SU-DHL-6 (cell line): ENCODE measurements around the gene ENOX1.

Source experiments
- H2AFZ ChIP-seq: fragments of 200-600 bp; sonication (generic); 2 replicates; pipeline ENCODE4 v1.6.1; 2014; ENCODE audit warnings: low read depth, mild to moderate bottlenecking, moderate library complexity, mixed read lengths, antibody characterized with exemption, low read length; ENCODE audit not compliant: severe bottlenecking
- H3F3A ChIP-seq: fragments of 200-600 bp; shearing (Covaris generic); 2 replicates; pipeline ENCODE4 v1.6.0; 2016; ENCODE audit warnings: antibody characterized with exemption, mild to moderate bottlenecking; ENCODE audit not compliant: insufficient read depth
- H3K27ac ChIP-seq: fragments of 200-600 bp; sonication (generic); 2 replicates; pipeline ENCODE4 v1.5.1; 2016; ENCODE audit warnings: low read depth, mild to moderate bottlenecking, low read length, moderate library complexity, mixed read lengths
- H3K27me3 ChIP-seq: fragments of 200-600 bp; sonication (generic), shearing (Covaris generic); 2 replicates; pipeline ENCODE4 v1.6.0; 2014; ENCODE audit warnings: mild to moderate bottlenecking, low read length
- H3K36me3 ChIP-seq: fragments of 200-600 bp; sonication (generic); 2 replicates; pipeline ENCODE4 v1.6.1; 2014; ENCODE audit warnings: mild to moderate bottlenecking, low read length, mixed read lengths
- H3K4me2 ChIP-seq: fragments of 300-600, 200-600 bp; shearing (Covaris generic), sonication (generic); 2 replicates; pipeline ENCODE4 v1.6.0; 2014; ENCODE audit warnings: low read length, low read depth, mild to moderate bottlenecking; ENCODE audit not compliant: poor library complexity, severe bottlenecking
- H3K4me3 ChIP-seq: fragments of 200-600 bp; sonication (generic); 2 replicates; pipeline ENCODE4 v1.5.1; 2014; ENCODE audit warnings: antibody characterized with exemption, low read length, mild to moderate bottlenecking, mixed read lengths; ENCODE audit not compliant: insufficient read depth, poor library complexity, severe bottlenecking
- H3K79me2 ChIP-seq: fragments of 200-600 bp; sonication (generic); 2 replicates; pipeline ENCODE4 v1.6.1; 2014; ENCODE audit warnings: mild to moderate bottlenecking, low read length, moderate library complexity; ENCODE audit not compliant: insufficient read depth
- H3K9ac ChIP-seq: fragments of 200-600 bp; sonication (generic); 2 replicates; pipeline ENCODE4 v1.7.0; 2014; ENCODE audit warnings: mild to moderate bottlenecking, low read length
- H3K9me2 ChIP-seq: fragments of 200-600 bp; sonication (generic); replicated peaks from 2 replicates; pipeline ENCODE4 v1.6.1; 2014; ENCODE audit warnings: low read length; ENCODE audit not compliant: insufficient read depth
- H3K9me3 ChIP-seq: fragments of 200-600 bp; sonication (generic); 2 replicates; pipeline ENCODE4 v1.6.1; 2014; ENCODE audit warnings: low read length, mixed read lengths; ENCODE audit not compliant: insufficient read depth
- H4K20me1 ChIP-seq: fragments of 200-600 bp; sonication (generic); 2 replicates; pipeline ENCODE4 v1.6.1; 2014; ENCODE audit warnings: low read depth, mild to moderate bottlenecking, antibody characterized with exemption, low read length, moderate library complexity, mixed read lengths
- CTCF ChIP-seq: fragments of 200-600 bp; sonication (generic); IDR thresholded peaks from one replicate; pipeline ENCODE4 v1.5.1; 2017; ENCODE audit warnings: antibody characterized with exemption, mild to moderate bottlenecking, low read length, moderate library complexity; ENCODE audit not compliant: insufficient read depth, poor library complexity, severe bottlenecking
- EZH2phosphoT487 ChIP-seq: fragments of 200-600 bp; sonication (generic), shearing (Covaris generic); conservative IDR thresholded peaks from 2 replicates; pipeline ENCODE4 v1.6.1; 2018; ENCODE audit warnings: mild to moderate bottlenecking, antibody characterized with exemption, low read length, moderate library complexity, mixed read lengths

Gene ENOX1

GRCh38 chr13:43414111-43414510 is 372.7 kb downstream of the ENOX1 start:
- Histone ChIP-seq H2AFZ (no peak overlapping the region), H4K20me1 (no peaks in the 10 kb centered on the region), H3K36me3 (no peaks in the 10 kb centered on the region), H3K27ac (no peak overlapping the region), H3K9ac (no peak overlapping the region), H3K9me2 (no peaks in the 10 kb centered on the region), H3K27me3 (no peaks in the 10 kb centered on the region), H3K4me3 (no peak overlapping the region), H3K4me2 (no peak overlapping the region), H3K9me3 (no peaks in the 10 kb centered on the region), H3K79me2 (no peaks in the 10 kb centered on the region), H3F3A (no peaks in the 10 kb centered on the region)
- TF ChIP-seq EZH2phosphoT487 (no peak), CTCF (no peak)

GRCh38 chr13:43411741-43412140 is 375.0 kb downstream of the ENOX1 start:
- Histone ChIP-seq H3K79me2 (no peaks in the 10 kb centered on the region), H3K9me3 (no peaks in the 10 kb centered on the region), H3K27me3 (no peaks in the 10 kb centered on the region), H3K9ac (no peak overlapping the region), H3K27ac (no peak overlapping the region), H3K36me3 (no peaks in the 10 kb centered on the region), H2AFZ (no peak overlapping the region), H3K9me2 (no peaks in the 10 kb centered on the region), H3K4me2 (no peak overlapping the region), H4K20me1 (no peaks in the 10 kb centered on the region), H3K4me3 (no peak overlapping the region), H3F3A (no peaks in the 10 kb centered on the region)
- TF ChIP-seq CTCF = no peak
- TF ChIP-seq EZH2phosphoT487 = no peak

- H2AFZ ChIP-seq = no peak overlapping the region
- H4K20me1 ChIP-seq = no peaks in the 10 kb centered on the region
- H3K9ac ChIP-seq = no peak overlapping the region
- H3K4me2 ChIP-seq = no peak overlapping the region
- H3F3A ChIP-seq = no peaks in the 10 kb centered on the region
- no peak for TF ChIP-seq CTCF
- TF ChIP-seq EZH2phosphoT487 = no peak
- no peaks in the 10 kb centered on the region for H3K36me3 ChIP-seq
- H3K9me2 ChIP-seq = no peaks in the 10 kb centered on the region
- no peaks in the 10 kb centered on the region for H3K27me3 ChIP-seq
- H3K79me2 ChIP-seq = no peaks in the 10 kb centered on the region
- H3K27ac ChIP-seq = no peak overlapping the region
- H3K9me3 ChIP-seq = no peaks in the 10 kb centered on the region
- no peak overlapping the region for H3K4me3 ChIP-seq
These were observed 375.6 kb downstream of the ENOX1 start for GRCh38 chr13:43411211-43411610.

- Histone ChIP-seq H3K36me3 (no peaks in the 10 kb centered on the region), H3K79me2 (no peaks in the 10 kb centered on the region), H4K20me1 (no peaks in the 10 kb centered on the region), H3K4me2 (no peak overlapping the region), H2AFZ (no peak overlapping the region), H3K9me3 (no peaks in the 10 kb centered on the region), H3K27ac (no peak overlapping the region), H3K4me3 (no peak overlapping the region), H3K9ac (no peak overlapping the region), H3K9me2 (no peaks in the 10 kb centered on the region), H3K27me3 (no peaks in the 10 kb centered on the region), H3F3A (no peaks in the 10 kb centered on the region)
- TF ChIP-seq EZH2phosphoT487 = no peak
- TF ChIP-seq CTCF = no peak
These were observed 378.5 kb downstream of the ENOX1 start for GRCh38 chr13:43408274-43408673.
